Endothelial cell of umbilical vein (primary cell): Measurements from ENCODE around the gene SELENOM. TPM values are rescaled to one million over a fixed set of nuclear protein-coding genes. Genes with fewer than 3 reads are reported as not detected.

Source experiments
- BruUV-seq: library from RNA; stranded (reverse); fragments of 400-500 nt; replicated peaks from 2 replicates; lab custom pipeline; 2021; lab: Mats Ljungman, UMichigan
- CTCF ChIA-PET: fragments of 300-600, 350-600 bp; sonication (Branson Sonifier 250); formaldehyde crosslinking; loops from one replicate; lab custom pipeline; 2021; ENCODE audit warnings: antibody characterized with exemption, inconsistent platforms; lab: Charles Lee
- POLR2A ChIA-PET: fragments of 300-600, 350-600 bp; sonication (Branson Sonifier 250); formaldehyde crosslinking; loops from one replicate; lab custom pipeline; 2021; ENCODE audit warnings: antibody characterized with exemption, inconsistent platforms; lab: Charles Lee
- DNase-seq: peaks from one replicate; pipeline ENCODE4 v3.0.0-alpha.2; 2011; ENCODE audit warnings: low read depth, low spot score
- FAIRE-seq: peaks from 2 replicates; lab custom pipeline; 2011; peaks lifted over from hg19 to GRCh38; lab: Jason Lieb, UNC
- H2AFZ ChIP-seq: 2 replicates; pipeline ENCODE4 v1.6.0; 2012; ENCODE audit warnings: low read depth, low read length, control low read depth, inconsistent platforms
- H3K27ac ChIP-seq: 2 replicates; pipeline ENCODE4 v1.5.1; 2011; ENCODE audit warnings: low read depth, mild to moderate bottlenecking, control low read depth, low read length, moderate library complexity; ENCODE audit not compliant: insufficient read depth
- H3K27me3 ChIP-seq, 2 experiments: 2 replicates each; pipeline versions ENCODE4 v1.6.0 to v1.6.1; 2011; ENCODE audit warnings: low read length in 2 of 2, mixed read lengths in 1 of 2; ENCODE audit not compliant: control insufficient read depth in 2 of 2, insufficient read depth in 2 of 2
- H3K36me3 ChIP-seq, 2 experiments: 2 replicates in 1 of 2; 3 replicates in 1 of 2; pipeline ENCODE4 v1.5.1; 2011; ENCODE audit warnings: low read length in 2 of 2, mild to moderate bottlenecking in 1 of 2, moderate library complexity in 1 of 2; ENCODE audit not compliant: control insufficient read depth in 2 of 2, insufficient read depth in 2 of 2; ENCODE audit errors: extremely low read depth in 1 of 2
- H3K4me1 ChIP-seq: 3 replicates; pipeline ENCODE4 v1.5.1; 2011; ENCODE audit warnings: mild to moderate bottlenecking, low read length; ENCODE audit not compliant: control insufficient read depth, insufficient read depth; ENCODE audit errors: extremely low read depth
- H3K4me2 ChIP-seq: 2 replicates; pipeline ENCODE4 v1.6.1; 2011; ENCODE audit warnings: low read length, control low read depth, mixed read lengths; ENCODE audit not compliant: insufficient read depth
- H3K4me3 ChIP-seq, 3 experiments: fragments of 200-600 bp in 1 of 3; sonication (generic), shearing (Covaris generic) in 1 of 3; replicated peaks in 1 of 3; 2 replicates each; pipeline ENCODE4 v1.5.1; 2011 to 2016; ENCODE audit warnings: control low read depth in 3 of 3, low read length in 3 of 3, mild to moderate bottlenecking in 2 of 3, inconsistent platforms in 1 of 3, low read depth in 1 of 3, moderate library complexity in 1 of 3; ENCODE audit not compliant: insufficient read depth in 1 of 3
- H3K79me2 ChIP-seq: 2 replicates; pipeline ENCODE4 v1.6.0; 2012; ENCODE audit warnings: low read length, inconsistent platforms; ENCODE audit not compliant: control insufficient read depth, insufficient read depth
- H3K9ac ChIP-seq: replicated peaks from 2 replicates; pipeline ENCODE3; 2011; ENCODE audit warnings: low read length, control low read depth; ENCODE audit not compliant: insufficient read depth; ENCODE audit errors: extremely low read depth
- H3K9me1 ChIP-seq: replicated peaks from 3 replicates; pipeline ENCODE4 v1.6.0; 2011; ENCODE audit warnings: mild to moderate bottlenecking, low read length; ENCODE audit not compliant: control insufficient read depth, insufficient read depth; ENCODE audit errors: extremely low read depth
- H3K9me3 ChIP-seq: replicated peaks from 2 replicates; pipeline ENCODE4 v1.5.1; 2012; ENCODE audit warnings: low read length, inconsistent platforms; ENCODE audit not compliant: control insufficient read depth, insufficient read depth
- H4K20me1 ChIP-seq: replicated peaks from 2 replicates; pipeline ENCODE3; 2011; ENCODE audit warnings: mild to moderate bottlenecking, low read length; ENCODE audit not compliant: control insufficient read depth, insufficient read depth; ENCODE audit errors: extremely low read depth
- EZH2 ChIP-seq: IDR thresholded peaks from 2 replicates; pipeline ENCODE4 v1.6.1; 2012; ENCODE audit warnings: borderline replicate concordance, low read depth, mild to moderate bottlenecking, moderate library complexity, low read length, inconsistent platforms; ENCODE audit not compliant: severe bottlenecking
- FOS ChIP-seq: IDR thresholded peaks from 2 replicates; pipeline ENCODE4 v1.6.1; 2011; ENCODE audit warnings: mild to moderate bottlenecking, low read length, moderate library complexity, borderline replicate concordance; ENCODE audit not compliant: insufficient read depth
- JUN ChIP-seq: IDR thresholded peaks from 2 replicates; pipeline ENCODE4 v1.6.1; 2011; ENCODE audit warnings: borderline replicate concordance, low read depth; ENCODE audit not compliant: insufficient read length, insufficient read depth
- MYC ChIP-seq: IDR thresholded peaks from one replicate; pipeline ENCODE4 v1.6.1; 2011; ENCODE audit warnings: mild to moderate bottlenecking, low read depth, low read length
- POLR2A ChIP-seq: IDR thresholded peaks from 2 replicates; pipeline ENCODE4 v1.6.1; 2012; ENCODE audit warnings: low read depth, mild to moderate bottlenecking, control low read depth, low read length
- dilution Hi-C: fragments of 300-500 bp; cut with MboI; formaldehyde crosslinking; loops from one replicate; pipeline ENCODE4 v1.15.0; 2019; ENCODE audit warnings: low sequenced_read_pairs; ENCODE audit not compliant: extremely low pct_ligation_motif_present
- intact Hi-C: fragments of 100-400 bp; cut with micrococcal nuclease; formaldehyde crosslinking; loops from one replicate; pipeline ENCODE4 v1.10.0; 2022
- polyA plus RNA-seq, 4 experiments: library from polyadenylated mRNA; depleted of rRNA in 3 of 4; stranded (reverse) in 3 of 4; unstranded in 1 of 4; fragments of >200 nt; gene quantifications; 2 replicates each; pipeline versions ENCODE4 v1.2.1 to v1.2.3, GENCODE V29; 2011 to 2012; ENCODE audit warnings: missing spikeins in 1 of 4
- total RNA-seq: library from RNA; stranded (reverse); gene quantifications from 2 replicates; pipeline ENCODE4 v1.2.3, GENCODE V29; 2021
- TF ChIP-seq, protein P1 (sequence below), 2 donors: IDR thresholded peaks; 1 replicate in 1 of 2; 2 replicates in 1 of 2; pipeline ENCODE4 v1.5.1; 2011; ENCODE audit warnings: low read length in 2 of 2, mild to moderate bottlenecking in 2 of 2, moderate library complexity in 2 of 2, control low read depth in 1 of 2, inconsistent platforms in 1 of 2, low read depth in 1 of 2; ENCODE audit not compliant: insufficient read depth in 1 of 2; ENCODE audit errors: extremely low read depth in 1 of 2

SELENOM gene
- total and polyA plus RNA-seq, 2 donors (not counting 3 experiments of a cell fraction or from before 2014, with no cell fraction given): 29.6 to 87.1 TPM

DNA sequence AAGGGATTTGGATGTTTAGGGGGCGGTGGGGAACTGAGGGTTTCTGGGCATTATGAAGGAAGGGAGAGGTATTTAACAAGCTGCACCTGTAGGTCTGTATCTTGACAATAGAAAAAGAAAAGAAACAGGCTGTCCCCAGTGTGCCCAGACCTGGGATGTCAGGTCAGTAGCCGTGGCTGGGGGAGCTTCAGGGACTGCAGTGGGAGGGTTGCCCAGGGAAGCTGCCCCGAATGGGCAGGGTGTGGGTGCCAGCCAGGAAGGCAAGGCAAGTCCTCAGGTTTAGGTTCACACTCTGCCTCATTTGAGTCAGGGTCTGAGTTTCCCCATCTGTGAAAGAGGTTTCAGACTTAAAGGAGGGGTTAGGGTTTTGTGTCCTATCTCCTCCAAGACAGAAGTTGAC is 16.9 kb upstream of the SELENOM start:
- CTCF ChIA-PET: interaction anchor here (0.7 to 2.2 kb wide), 7 partner anchors 12 to 106 kb away, joined by 3 to 12 read pairs (median 3); partner anchors contain the start of gene SELENOM

DNA sequence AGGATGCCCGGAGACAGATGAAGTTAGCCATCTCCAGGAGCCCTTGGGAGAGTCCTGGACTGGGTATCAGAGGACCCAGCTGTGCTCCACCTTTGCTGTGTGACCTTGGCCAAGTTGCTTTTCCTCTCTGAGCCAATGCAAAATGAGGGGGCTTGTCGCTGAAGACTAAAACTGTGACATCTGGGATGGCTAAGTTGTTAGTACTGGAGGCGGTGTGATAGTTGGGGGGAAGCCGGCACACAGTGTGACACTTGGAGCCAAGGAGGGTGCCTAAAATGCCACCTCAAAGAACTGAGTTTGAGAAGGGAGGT is 15.9 kb upstream of the SELENOM start:
- Histone ChIP-seq H3K79me2 (no peaks in the 10 kb centered on the region), H3K4me1 (no peaks in the 10 kb centered on the region), H2AFZ (no peak overlapping the region), H3K27ac (no peak overlapping the region), H3K9me1 (no peaks in the 10 kb centered on the region), H3K9me3 (no peaks in the 10 kb centered on the region), H3K4me2 (no peak overlapping the region), H3K36me3 (no peaks in the 10 kb centered on the region), H3K9ac (no peak overlapping the region), H4K20me1 (no peaks in the 10 kb centered on the region), H3K27me3 (peaks cover 0 to 4% of the 10 kb centered on the region in 2 experiments), H3K4me3 (no peak overlapping the region)
- ChIA-PET CTCF (interaction anchor here (1.0 kb wide), 2 partner anchors 15 to 73 kb away, joined by 3 read pairs; no protein-coding TSS in a partner anchor), POLR2A (no interaction called here)
- FAIRE-seq: no peak
- DNase-seq: no peak
- BruUV-seq: no TSS peak
- TF ChIP-seq MYC (no peak), POLR2A (no peak)
- dilution Hi-C loops (no loop called here), intact Hi-C loops (no loop called here)

More for the DNA sequence above, 16.9 kb upstream of the SELENOM start:
- Histone ChIP-seq H3K36me3 (no peaks in the 10 kb centered on the region), H3K9ac (no peak overlapping the region), H3K4me1 (no peaks in the 10 kb centered on the region), H3K4me2 (no peak overlapping the region), H3K9me3 (no peaks in the 10 kb centered on the region), H3K4me3 (no peak overlapping the region), H2AFZ (no peak overlapping the region), H3K27ac (no peak overlapping the region), H3K79me2 (no peaks in the 10 kb centered on the region), H3K27me3 (peaks cover 0 to 4% of the 10 kb centered on the region in 2 experiments), H3K9me1 (no peaks in the 10 kb centered on the region), H4K20me1 (no peaks in the 10 kb centered on the region)
- dilution Hi-C loops: no loop called here
- TF ChIP-seq EZH2: no peak
- TF ChIP-seq, protein P1, sequence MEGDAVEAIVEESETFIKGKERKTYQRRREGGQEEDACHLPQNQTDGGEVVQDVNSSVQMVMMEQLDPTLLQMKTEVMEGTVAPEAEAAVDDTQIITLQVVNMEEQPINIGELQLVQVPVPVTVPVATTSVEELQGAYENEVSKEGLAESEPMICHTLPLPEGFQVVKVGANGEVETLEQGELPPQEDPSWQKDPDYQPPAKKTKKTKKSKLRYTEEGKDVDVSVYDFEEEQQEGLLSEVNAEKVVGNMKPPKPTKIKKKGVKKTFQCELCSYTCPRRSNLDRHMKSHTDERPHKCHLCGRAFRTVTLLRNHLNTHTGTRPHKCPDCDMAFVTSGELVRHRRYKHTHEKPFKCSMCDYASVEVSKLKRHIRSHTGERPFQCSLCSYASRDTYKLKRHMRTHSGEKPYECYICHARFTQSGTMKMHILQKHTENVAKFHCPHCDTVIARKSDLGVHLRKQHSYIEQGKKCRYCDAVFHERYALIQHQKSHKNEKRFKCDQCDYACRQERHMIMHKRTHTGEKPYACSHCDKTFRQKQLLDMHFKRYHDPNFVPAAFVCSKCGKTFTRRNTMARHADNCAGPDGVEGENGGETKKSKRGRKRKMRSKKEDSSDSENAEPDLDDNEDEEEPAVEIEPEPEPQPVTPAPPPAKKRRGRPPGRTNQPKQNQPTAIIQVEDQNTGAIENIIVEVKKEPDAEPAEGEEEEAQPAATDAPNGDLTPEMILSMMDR (IDR thresholded peaks at IDR 0.05; ENCODE audit: extremely low read depth in 1 of 2, insufficient read depth in 1 of 2, low read depth in 1 of 2, low read length in 2 of 2): no peak
- TF ChIP-seq FOS: no peak
- TF ChIP-seq JUN: no peak
- TF ChIP-seq MYC: no peak
- intact Hi-C loops: no loop called here
- FAIRE-seq (no peak), DNase-seq (no peak)
- no TSS peak for BruUV-seq
- POLR2A ChIA-PET: no interaction called here
